GM10266 (cell line): ENCODE measurements around the gene KCNQ4.

ENCODE experiments used
- DNase-seq: peaks from one replicate; pipeline ENCODE4 v3.0.0; 2012; ENCODE audit errors: extremely low spot score
- CTCF ChIP-seq: IDR thresholded peaks from 2 replicates; pipeline ENCODE4 v1.5.1; 2012; ENCODE audit warnings: mild to moderate bottlenecking, low read depth; ENCODE audit not compliant: control insufficient read depth, insufficient read depth; ENCODE audit errors: missing control alignments

Gene KCNQ4

GRCh38 chr1:40793617-40794016, 10.0 kb downstream of the KCNQ4 start:
- no peak for DNase-seq
- TF ChIP-seq CTCF, result no peak

GRCh38 chr1:40794048-40794447, 10.5 kb downstream of the KCNQ4 start:
- no peak for DNase-seq
- no peak for TF ChIP-seq CTCF

- TF ChIP-seq CTCF, result no peak
- DNase-seq, result no peak
These were observed 11.6 kb downstream of the KCNQ4 start for GRCh38 chr1:40794974-40795715.

GRCh38 chr1:40795811-40796586, 12.4 kb downstream of the KCNQ4 start:
- no peak for DNase-seq
- no peak for TF ChIP-seq CTCF

- no peak for DNase-seq
- TF ChIP-seq CTCF, result no peak
These were observed 13.5 kb downstream of the KCNQ4 start for GRCh38 chr1:40796939-40797667.

GRCh38 chr1:40797668-40798010, 14.1 kb downstream of the KCNQ4 start:
- DNase-seq, result no peak
- TF ChIP-seq CTCF, result no peak
